Measurements from ENCODE around the gene VSIG8.

VSIG8 gene

DNA sequence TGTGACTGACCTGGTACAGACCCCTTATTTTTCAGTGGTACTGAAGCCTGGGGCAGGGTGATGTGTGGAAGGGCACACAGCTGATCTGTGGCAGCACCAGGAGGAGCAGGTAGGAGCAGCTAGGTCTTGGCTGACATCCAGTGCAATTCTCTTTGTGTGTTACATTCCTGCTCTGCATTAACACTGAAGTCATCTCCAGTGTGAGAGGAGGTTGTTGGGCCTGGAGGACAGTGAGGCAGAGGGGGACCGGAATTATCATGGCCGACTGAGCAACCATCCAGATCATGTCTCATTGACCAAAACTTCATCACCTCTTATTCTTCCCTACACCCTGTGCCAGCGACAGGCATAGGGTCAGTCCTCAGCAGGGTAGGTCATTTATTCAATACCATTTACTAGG lies 34.3 kb downstream of the VSIG8 start:
- no peak for DNase-seq

DNA sequence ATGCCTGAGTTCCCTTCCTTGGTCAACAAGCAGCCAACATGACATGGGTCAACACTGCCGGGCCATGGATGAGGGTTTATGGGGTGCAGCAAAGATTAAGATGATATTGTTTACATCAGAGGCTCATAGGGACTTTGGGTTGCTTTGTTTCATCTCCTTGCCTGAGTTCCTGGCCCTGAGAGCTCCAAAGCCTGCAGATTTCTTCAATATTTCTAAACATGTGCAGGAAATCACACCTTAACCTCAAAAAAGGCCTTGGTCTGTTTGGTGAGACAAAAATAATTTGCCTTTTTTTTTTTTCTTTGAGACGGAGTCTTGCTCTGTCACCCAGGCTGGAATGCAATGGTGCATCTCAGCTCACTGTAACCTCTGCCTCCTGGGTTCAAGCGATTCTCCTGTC lies 34.9 kb downstream of the VSIG8 start:
- no peak for DNase-seq

DNA sequence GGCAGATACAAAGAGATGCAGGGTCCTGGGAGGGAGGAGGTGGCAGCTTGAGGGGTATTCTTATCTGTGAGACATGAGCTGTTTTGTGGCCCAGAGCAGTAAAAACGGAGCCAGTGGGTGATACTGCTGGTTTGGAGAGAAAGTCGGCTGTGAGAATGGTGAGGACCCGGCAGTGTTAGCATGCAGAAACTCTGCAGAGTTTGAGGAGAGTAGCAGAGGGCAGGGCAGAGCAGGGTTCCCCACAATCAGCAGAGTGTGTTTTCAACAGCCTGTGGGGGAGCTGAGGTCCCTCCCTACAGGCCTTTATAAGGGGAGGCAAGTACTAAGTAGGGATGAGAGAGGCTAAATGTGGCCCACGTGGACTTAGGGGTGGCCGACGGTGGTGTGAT lies 35.4 kb downstream of the VSIG8 start:
- DNase-seq: no peak

DNA sequence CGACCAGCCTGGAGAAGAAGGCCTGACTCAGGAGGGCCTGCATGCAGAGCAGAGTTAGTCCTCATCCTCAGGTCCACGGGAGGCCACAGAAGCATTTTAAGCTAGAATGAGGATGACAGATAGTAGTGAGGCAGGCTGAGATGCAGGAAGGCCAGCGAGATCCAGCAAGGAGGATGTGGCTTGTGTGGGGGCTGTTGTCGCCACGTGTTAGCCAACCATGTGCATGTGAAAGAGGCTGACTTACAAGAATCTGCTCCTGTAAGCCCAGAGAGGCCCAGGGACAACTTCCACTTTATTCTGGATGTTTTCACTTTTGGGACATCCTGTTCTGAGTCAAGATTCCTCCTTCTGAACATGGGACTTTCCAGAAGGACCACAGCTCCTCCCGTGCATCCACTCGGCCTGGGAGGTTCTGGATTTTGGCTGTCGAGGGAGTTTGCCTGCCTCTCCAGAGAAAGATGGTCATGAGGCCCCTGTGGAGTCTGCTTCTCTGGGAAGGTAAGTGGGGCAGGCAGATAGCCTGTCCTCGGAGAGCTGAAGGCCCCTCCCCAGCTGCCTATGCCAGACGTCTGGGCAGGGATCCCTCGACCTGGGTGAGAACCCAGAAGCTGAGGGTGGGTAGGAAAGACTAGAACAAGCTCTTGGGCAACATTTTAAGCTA lies 35.9 kb downstream of the VSIG8 start, which contains the start of gene SLAMF8:
TSS of gene SLAMF8 (plus strand) at position 433 of the 661 bp plus-strand sequence. CDS start at position 459, 26 bp downstream.
- no peak for DNase-seq

DNA sequence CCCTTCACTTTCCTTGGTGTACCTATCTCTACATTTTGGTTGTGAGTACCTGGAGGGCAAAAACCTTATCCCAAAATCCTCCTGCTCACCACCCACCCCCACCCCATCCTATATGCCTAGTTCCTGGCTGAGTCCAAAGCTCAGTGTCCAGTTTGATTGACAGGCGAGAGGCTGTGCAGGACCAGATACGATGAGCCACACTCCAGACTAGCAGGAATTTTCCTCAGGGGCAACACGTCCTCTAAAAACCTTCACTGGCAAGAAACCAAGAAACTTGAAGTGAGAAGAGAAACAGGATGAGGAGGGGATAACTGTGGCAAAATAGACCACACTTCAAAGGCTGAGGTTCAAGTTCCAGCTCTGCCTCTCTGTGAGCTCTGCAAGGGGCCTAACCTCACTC lies 36.9 kb downstream of the VSIG8 start:
- no peak for DNase-seq

DNA sequence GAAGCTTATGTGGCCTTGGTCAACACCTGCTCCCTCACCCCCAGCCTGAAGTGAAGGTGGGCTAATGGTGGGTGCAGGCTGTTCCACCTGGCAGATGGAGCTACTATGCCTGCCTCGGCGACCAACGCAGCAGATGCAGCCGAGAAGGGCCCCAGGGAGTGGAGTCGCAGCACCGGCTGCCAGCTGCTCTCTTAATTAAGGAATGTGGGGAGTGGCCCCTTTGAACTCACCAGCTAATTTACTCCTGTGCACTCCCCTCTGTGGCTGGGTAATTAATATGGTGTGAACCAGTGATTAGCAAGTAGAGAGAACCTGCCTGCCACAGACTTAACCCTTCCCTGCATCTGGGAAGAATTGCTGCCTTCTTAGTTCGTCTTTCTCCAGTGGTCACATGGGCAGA lies 39.1 kb downstream of the VSIG8 start:
- no peak for DNase-seq

DNA sequence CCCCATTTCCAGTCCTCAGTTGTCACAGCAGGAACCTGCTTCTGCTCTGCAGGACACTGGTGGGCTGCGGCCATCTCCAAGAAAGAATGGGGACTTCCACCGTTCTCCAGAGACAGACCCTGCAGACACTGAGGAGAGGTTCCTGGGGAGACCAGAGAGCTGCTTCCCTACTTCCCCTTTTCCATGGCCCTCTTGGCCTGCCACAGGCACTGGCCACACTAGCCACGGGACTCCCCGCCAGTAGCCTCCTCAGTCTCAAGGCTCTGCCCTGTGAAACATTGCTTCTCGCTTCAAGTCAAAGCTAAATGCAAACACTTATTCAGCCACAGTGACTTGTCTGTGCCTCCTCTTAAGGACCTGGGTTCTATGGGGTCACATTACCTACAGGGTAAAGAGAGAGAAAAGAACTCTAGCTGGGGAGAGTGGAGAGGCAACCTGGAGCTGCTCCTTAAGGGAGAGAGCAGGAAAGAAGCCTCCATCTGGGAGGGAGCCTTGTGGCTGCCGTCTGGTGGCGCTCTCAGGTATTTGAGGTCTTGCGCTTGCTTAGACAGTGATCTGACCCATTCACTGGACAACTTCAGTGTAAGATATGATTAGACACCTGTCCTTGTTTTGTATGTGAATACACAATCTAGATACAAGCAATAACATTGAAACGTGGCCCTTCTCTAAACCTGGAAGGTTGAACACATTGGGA lies 41.1 kb downstream of the VSIG8 start:
- DNase-seq: no peak

DNA sequence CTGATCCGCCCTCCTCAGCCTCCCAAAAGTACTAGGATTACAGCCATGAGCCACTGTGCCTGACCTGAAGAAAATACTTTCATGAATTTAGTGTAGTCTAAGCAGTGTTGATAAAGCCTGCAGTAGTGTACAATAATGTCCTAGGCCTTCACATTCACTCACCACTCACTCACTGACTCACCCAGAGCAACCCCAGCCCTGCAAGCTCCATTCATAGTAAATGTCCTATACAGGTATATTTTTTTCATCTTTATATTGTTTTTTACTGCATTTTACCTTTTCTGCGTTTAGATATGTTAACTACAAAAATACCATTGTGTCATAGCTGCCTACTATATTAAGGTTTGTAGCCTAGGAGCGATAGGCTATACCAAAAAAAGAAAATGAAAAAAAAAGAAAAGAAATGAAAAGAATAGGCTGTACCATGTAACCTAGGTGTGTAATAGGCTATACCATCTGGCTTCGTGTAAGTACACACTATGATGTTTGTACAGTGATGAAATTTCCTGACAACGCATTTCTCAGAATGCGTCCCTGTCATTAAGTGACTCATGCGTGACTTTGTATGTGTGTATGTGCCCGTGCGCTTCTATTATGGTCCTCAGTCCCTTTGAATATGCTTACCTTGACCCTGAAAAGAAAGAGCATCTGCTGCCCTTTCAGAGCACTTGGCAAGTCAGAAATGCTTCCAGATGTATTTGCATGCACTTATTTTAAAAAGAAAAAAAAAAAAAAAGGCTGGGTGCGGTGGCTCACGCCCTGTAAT lies 45.0 kb downstream of the VSIG8 start:
- DNase-seq: peak; percentile 91

DNA sequence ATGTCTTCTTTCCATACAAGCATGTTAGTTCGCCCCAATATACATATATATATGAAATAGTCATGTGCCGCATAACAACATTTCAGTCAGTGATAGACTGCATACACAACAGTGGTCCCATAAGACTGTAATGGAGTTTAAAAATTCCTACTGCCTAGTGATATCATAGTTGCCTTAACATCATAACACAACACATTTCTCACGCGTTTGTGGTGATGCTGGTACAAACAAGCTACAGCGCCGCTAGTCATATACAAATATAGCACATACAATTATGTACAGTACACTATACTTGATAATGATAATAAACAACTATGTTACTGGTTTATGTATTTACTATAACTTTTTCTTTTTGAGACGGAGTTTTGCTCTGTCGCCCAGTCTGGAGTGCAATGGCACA lies 46.5 kb downstream of the VSIG8 start:
- no peak for DNase-seq

DNA sequence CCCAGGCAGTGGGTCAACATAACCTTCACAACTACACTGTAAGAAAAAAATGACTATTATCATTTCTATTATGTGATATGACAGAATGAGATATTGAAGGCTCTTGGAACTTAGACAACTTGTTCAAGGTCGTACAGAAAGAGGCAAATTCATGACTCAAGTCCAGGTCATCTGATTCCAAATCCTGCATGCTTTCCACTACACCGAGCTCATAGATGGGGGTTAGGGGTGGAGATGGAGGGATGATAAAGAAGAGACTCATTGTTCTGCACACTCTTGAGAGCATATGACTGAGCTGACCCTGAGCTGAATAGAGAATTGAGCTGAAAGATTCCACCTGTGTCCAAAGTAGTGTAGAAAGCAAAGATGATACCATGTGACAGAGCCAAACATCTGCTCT lies 57.5 kb downstream of the VSIG8 start:
- no peak for DNase-seq

Measured in NCI-H510A (cell line).